GM06990 (cell line): ENCODE results near the gene CD82.

Experiments
- DNase-seq: peaks from one replicate; pipeline ENCODE4 v3.0.0-alpha.2; 2011; ENCODE audit not compliant: insufficient read length; ENCODE audit errors: extremely low read depth
- H3K27me3 ChIP-seq: replicated peaks from 2 replicates; pipeline ENCODE4 v1.6.0; 2011; ENCODE audit warnings: low read length; ENCODE audit not compliant: control insufficient read depth, insufficient read depth
- H3K36me3 ChIP-seq: 2 replicates; pipeline ENCODE4 v1.5.1; 2011; ENCODE audit warnings: low read length; ENCODE audit not compliant: control insufficient read depth, insufficient read depth
- H3K4me3 ChIP-seq: replicated peaks from 2 replicates; pipeline ENCODE4 v1.5.1; 2011; ENCODE audit warnings: low read depth, mild to moderate bottlenecking, control low read depth, low read length
- CTCF ChIP-seq: IDR thresholded peaks from 2 replicates; pipeline ENCODE4 v1.5.1; 2011; ENCODE audit warnings: low read length, control low read depth, mild to moderate bottlenecking, inconsistent platforms; ENCODE audit not compliant: insufficient read depth, poor library complexity, severe bottlenecking

Gene CD82

GRCh38 chr11:44535191-44535980 lies 30.1 kb upstream of the CD82 start:
- Histone ChIP-seq H3K4me3 (no peak overlapping the region), H3K27me3 (peaks cover 2% of the 10 kb centered on the region), H3K36me3 (no peaks in the 10 kb centered on the region)
- DNase-seq = no peak
- no peak for TF ChIP-seq CTCF

- DNase-seq = no peak
- TF ChIP-seq CTCF = no peak
- Histone ChIP-seq H3K4me3 (no peak overlapping the region), H3K36me3 (no peaks in the 10 kb centered on the region), H3K27me3 (peaks cover 2% of the 10 kb centered on the region)
These were observed 28.5 kb upstream of the CD82 start for GRCh38 chr11:44536788-44537516.

- no peaks in the 10 kb centered on the region for H3K36me3 ChIP-seq
- peaks cover 2% of the 10 kb centered on the region for H3K27me3 ChIP-seq
- no peak for DNase-seq
- no peak for TF ChIP-seq CTCF
- no peak overlapping the region for H3K4me3 ChIP-seq
These were observed 27.8 kb upstream of the CD82 start for GRCh38 chr11:44537679-44538078.

GRCh38 chr11:44538375-44539054 lies 26.9 kb upstream of the CD82 start:
- H3K4me3 ChIP-seq = no peak overlapping the region
- no peaks in the 10 kb centered on the region for H3K36me3 ChIP-seq
- peak; percentile 90 for TF ChIP-seq CTCF
- H3K27me3 ChIP-seq = peaks cover 2% of the 10 kb centered on the region
- DNase-seq = peak; percentile 43

GRCh38 chr11:44539971-44540370 lies 25.5 kb upstream of the CD82 start:
- peaks cover 2% of the 10 kb centered on the region for H3K27me3 ChIP-seq
- DNase-seq = no peak
- no peaks in the 10 kb centered on the region for H3K36me3 ChIP-seq
- no peak for TF ChIP-seq CTCF
- H3K4me3 ChIP-seq = no peak overlapping the region
